MM.1S (cell line): ENCODE measurements around the gene EN2.

Experiments used
- CTCF ChIP-seq: fragments of 300-600 bp; sonication (generic); IDR thresholded peaks from 2 replicates; pipeline ENCODE4 v1.5.1; 2016; ENCODE audit warnings: antibody characterized with exemption, low read length, mixed read lengths
- EZH2 ChIP-seq: fragments of 300-600 bp; sonication (generic); optimal IDR thresholded peaks from 2 replicates; pipeline ENCODE3; 2017; ENCODE audit warnings: low read depth, mild to moderate bottlenecking, antibody characterized with exemption, low read length, mixed read lengths
- EZH2phosphoT487 ChIP-seq: fragments of 300-600 bp; sonication (generic); IDR thresholded peaks from 2 replicates; pipeline ENCODE4 v1.6.1; 2018; ENCODE audit warnings: antibody characterized with exemption, low read length

- TF ChIP-seq CTCF (no peak), EZH2 (no peak), EZH2phosphoT487 (no peak)
Observed at GRCh38 chr7:155511702-155511996, 53.7 kb downstream of the EN2 start.
